ENCODE measurements around the gene ZSCAN9. TPM values are rescaled to one million over a fixed set of nuclear protein-coding genes. Genes with fewer than 3 reads are reported as not detected.

Gene ZSCAN9
- total and polyA plus RNA-seq, 2 of the 8 experiments (the other 6 are each of a cell fraction or from before 2014, with no cell fraction given), result 10.8 to 13.6 TPM

GRCh38 chr6:28266962-28267694 is 42.1 kb downstream of the ZSCAN9 start, which contains the start of gene ZSCAN26 (continued):
- TF ChIP-seq TCF12 (IDR thresholded peaks at IDR 0.05; ENCODE audit: low read depth, low read length) (peak; percentile 17; the same call in 1 of the 2 replicates), RAD21 (IDR thresholded peaks at IDR 0.05 in 1 of 2, conservative IDR thresholded peaks at IDR 0.05 in 1 of 2; ENCODE audit: low read depth in 2 of 2, low read length in 2 of 2) (no peak), HDAC6 (IDR thresholded peaks at IDR 0.05; ENCODE audit: low read depth, low read length) (no peak), TBP (IDR thresholded peaks at IDR 0.05; ENCODE audit: low read depth, low read length) (peak; percentile 92), CHD2 (IDR thresholded peaks at IDR 0.05; ENCODE audit: low read length) (no peak), BRCA1 (IDR thresholded peaks at IDR 0.05; ENCODE audit: low read depth, low read length) (no peak), MAFK (IDR thresholded peaks at IDR 0.05; ENCODE audit: low read depth, low read length) (no peak), SUZ12 (IDR thresholded peaks at IDR 0.05; ENCODE audit: low read length) (no peak), EGR1 (IDR thresholded peaks at IDR 0.05; ENCODE audit: borderline replicate concordance, low read depth, low read length) (peak; percentile 63; the same call in 1 of the 2 replicates), CBX5 (IDR thresholded peaks at IDR 0.05; ENCODE audit: low read depth, low read length) (no peak), TAF1 (IDR thresholded peaks at IDR 0.05; ENCODE audit: low read depth, low read length) (peak; percentile 95), SIX5 (IDR thresholded peaks at IDR 0.05; ENCODE audit: low read depth, low read length) (no peak), JUN (IDR thresholded peaks at IDR 0.05; ENCODE audit: low read depth, low read length) (no peak), FOSL1 (IDR thresholded peaks at IDR 0.05; ENCODE audit: insufficient read depth, low read depth, low read length) (no peak), PHF8 (conservative IDR thresholded peaks at IDR 0.05; ENCODE audit: low read depth, low read length) (peak; percentile 84), RBBP5 (IDR thresholded peaks at IDR 0.05; ENCODE audit: borderline replicate concordance, low read depth, low read length) (peak; percentile 68; the same call in 1 of the 2 replicates), RXRA (IDR thresholded peaks at IDR 0.05; ENCODE audit: insufficient read depth, low read depth, low read length) (no peak), GABPA (IDR thresholded peaks at IDR 0.05; ENCODE audit: borderline replicate concordance, insufficient read depth, low read length) (no peak), SP2 (IDR thresholded peaks at IDR 0.05; ENCODE audit: low read length) (peak; percentile 97), RFX5 (IDR thresholded peaks at IDR 0.05; ENCODE audit: borderline replicate concordance, low read depth, low read length) (no peak), POU5F1 (IDR thresholded peaks at IDR 0.05; ENCODE audit: low read depth, low read length) (no peak), POLR2A (IDR thresholded peaks at IDR 0.05; ENCODE audit: control extremely low read depth in 1 of 2, low read depth in 2 of 2, low read length in 2 of 2) (peak; percentile 65 to 93), POLR2AphosphoS5 (IDR thresholded peaks at IDR 0.05; ENCODE audit: low read depth, low read length) (peak; percentile 76), RNF2 (IDR thresholded peaks at IDR 0.05; ENCODE audit: borderline replicate concordance, low read depth, low read length, missing control alignments, poor library complexity, severe bottlenecking) (no peak)
- TF ChIP-seq, protein P1, sequence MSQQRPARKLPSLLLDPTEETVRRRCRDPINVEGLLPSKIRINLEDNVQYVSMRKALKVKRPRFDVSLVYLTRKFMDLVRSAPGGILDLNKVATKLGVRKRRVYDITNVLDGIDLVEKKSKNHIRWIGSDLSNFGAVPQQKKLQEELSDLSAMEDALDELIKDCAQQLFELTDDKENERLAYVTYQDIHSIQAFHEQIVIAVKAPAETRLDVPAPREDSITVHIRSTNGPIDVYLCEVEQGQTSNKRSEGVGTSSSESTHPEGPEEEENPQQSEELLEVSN (IDR thresholded peaks at IDR 0.05), result no peak

Measured in H1 (cell line).